HCEC 1CT (cell line): ENCODE results near the gene SETD3.

Source experiments
- DNase-seq: peaks from one replicate; pipeline ENCODE4 v3.0.0-alpha.2; 2017

SETD3 gene

DNA sequence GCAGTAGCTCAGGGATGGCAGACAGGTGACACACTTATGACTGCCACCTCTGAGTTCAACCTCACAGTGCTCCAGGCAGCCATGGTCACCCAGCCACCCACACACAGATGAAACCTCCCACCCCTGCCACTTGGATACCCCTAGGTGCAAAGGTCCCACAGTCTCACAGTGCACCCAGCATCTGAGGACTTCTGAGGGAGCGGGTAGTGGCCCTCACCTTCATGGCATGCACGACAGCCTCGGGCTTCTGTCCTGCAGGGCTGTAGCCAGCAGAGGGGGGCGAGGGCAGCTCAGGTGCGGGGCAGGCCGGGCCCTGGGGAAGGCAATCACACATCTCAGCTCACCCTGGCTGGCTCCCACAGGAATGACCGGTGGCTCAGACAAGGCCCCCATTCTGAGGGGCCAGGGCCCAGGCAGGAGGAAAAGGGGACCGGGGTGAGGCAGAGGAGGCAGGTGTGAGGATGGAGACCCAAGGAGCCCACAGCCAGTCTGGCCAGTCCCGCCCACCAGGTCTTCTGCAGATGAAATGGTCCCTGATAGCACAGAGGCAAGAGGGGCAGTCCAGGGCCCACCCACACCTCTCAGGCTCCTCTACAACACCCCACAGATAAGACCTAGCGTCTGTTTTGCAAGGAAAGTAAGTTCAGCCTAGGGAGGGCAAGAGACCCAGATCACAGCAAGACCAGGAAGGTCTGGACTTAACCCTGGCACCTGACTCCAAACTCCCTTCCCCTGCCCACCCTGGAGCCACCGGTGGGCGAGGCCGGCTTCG, 36.4 kb upstream of the SETD3 start:
- no peak for DNase-seq

DNA sequence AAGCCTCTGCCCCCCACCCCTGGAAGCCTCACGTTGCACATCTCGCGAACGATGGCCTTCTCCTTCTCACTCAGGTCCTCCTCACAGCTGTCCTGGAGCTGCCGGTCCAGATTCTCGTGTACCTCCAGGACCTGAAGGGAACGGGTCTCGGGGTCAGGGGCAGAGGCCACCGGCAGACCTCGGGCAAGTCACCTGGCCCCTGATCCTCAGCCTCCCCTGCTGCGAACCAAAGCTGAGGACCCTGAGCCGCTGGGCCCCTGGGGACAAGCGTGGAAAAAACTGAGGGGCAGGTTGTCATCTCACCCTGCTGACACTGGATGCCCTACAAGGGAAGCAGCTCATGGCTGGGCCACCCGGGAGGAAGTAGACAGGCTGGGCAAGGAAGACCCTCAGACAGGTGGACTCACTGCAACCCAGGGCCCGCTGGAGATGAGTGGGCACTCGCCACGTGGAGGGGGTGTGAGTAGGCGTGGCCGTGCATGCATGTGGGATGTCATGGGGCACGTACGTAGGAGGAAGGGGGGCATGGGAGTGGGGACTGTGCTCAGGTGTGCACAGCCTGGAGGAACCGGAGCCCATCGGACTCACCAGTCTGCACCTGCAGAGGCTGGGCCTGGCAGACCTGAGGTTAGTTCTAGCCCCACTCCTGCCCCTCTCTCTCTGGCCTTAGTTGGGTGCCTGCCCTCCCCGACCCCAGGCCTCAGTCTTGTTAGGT, 35.7 kb upstream of the SETD3 start:
- DNase-seq = no peak

DNA sequence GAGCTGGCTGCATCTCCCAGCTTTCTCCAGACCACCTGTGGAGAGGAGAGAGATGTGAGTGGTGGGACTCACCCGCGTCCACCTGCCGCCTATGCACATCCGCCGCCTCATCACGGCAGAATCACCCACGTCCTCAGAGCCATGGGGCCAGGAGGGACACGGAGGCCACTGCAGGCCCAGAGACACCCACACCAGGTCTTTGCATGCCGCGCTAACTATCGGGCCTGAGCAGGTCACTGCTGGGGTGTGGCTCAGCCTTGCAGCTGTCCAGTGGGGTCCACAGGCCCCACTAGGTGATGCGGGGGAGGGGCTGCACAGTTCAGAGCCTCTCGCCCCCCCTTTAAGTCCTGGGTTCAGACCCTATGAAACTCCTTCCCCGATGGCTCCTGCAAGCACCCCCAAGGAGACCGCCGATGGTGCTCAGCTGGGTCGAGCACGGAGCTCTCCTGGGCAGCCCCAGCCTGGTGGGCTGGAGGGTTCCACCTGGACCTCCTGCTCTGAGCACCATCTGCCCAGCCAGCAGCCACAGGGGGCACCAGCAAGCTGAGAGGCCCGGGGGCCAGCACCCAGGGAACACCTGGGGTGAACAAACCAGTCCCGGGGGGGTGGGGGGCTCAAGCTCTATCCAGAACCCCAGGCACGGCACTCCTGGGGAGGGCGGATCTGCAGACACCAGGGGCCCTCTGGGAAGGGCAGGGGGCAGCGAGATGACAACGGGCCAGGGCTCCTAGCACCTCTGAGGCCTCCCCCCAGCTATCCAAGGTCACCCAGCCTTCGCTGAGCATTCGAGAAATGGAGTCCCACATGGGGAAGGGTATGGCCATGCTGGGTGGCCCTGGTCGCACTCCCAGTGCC, 34.9 kb upstream of the SETD3 start:
- no peak for DNase-seq

DNA sequence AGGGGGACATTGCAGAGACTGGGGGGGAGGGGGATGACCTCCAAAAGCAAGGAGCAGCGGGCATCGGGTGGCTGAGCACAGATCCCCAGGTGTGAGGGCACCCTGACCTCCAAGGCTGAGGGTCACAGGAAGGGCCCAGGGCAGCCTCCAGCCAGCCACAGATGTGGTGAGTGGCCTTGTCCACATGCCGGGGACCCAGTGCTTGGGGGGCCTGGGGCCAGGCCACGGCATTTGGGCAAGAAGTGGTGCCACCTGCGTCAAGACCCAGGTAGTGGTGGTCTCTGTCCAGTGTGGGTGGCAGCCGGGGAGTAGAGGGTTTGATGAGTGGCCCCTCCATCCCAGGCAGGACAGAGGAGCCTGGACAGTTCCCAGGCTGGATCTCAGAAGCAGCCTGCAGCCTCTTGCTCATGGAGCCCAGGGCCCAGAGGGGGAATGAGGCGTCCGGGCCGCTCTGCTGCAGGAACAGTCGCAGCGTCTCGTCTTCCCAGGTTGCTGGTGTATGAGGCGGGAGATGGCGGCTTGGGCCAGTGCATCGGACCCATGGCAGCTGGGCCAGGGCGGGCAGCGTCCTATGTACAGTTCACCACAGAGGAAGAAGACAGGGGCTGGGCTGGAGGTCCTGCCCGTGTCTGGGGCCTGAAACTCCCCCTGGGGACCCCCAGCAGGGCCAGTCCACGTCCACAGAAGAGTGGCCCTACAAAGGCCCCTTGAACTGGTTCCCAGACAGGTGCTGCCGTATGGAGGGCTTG, 34.1 kb upstream of the SETD3 start:
- DNase-seq = no peak

DNA sequence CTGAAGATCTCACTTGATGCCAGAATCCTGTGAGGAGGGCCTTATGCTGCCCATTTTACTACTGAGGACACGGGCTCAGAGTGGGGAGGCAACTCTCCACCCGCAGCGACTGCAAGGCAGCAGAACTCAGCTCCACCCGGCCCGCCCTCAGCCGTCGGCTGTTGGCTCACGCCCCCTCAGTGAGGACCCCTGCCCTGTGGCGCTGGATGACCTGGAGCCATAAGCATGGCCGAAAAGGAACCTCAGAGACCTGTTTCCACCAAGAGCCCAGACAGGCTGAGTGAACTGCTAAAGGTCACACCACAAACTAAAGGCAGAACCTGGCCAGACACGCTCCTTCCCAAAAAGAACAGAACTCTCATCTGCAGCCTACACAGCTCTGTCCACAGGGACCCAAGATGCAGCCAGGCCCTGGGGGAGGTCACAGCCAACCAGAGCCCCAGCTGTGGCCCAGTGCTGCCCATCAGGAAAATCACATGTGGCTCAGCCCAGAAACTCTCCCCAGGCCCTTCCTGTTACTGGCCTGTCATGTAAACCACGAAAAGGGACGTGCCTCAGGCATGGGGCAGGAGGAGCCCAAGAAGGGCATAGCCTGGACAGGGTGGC, 33.4 kb upstream of the SETD3 start:
- DNase-seq = no peak

DNA sequence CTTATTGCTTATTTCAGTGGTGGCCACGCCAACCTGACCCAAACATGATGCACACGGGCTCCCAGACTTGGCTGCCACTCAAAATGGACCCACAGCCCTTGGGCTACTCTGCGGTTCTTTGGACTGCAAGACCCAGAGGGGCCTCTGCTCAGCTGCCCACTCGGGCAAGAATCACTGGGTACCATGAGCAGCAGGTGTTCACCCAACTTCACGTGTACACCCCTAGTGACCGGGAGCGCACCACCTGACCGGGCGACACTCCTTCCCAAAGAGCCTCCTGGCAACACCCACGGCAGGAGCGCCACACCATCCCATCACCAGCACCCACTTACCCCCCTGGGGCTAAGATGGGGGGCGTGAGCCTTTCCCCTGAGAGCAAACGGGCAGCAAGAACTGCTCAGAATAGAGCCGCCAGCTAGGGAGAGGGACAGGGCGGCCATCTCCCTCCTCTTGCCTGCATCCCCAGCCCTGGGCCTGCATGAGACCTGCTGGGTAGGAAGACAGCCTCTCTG, 32.6 kb upstream of the SETD3 start:
- no peak for DNase-seq

DNA sequence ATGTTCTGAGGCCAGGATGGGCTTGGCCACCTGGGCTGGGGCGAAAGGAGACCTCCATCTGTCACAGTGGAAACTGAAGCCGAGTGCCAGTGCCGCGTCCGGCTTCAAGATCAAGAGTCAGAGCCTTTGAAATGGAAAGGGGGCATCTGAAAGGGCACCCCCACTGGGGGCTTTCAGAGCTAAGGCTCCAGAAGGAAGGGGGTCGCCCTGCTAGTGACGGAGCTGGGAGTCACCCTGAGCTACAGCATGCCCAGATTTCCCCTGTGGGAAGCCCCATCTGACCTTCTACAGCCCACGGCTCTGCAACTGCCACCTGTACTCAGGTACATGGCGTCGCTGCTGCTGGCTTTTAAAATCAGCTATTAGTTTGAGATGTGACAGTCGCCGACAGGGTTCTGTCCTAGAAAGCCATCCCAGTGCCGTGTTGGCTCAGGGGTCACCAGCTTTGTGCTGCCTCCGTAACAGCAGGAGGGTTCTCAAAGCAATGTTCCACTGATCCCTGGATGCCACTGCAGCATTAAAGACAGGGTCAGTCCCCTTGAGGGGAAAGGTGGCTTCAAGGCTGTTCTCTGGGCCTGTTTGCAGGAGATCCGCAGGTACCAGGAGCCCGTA, 32.0 kb upstream of the SETD3 start:
- DNase-seq = no peak

DNA sequence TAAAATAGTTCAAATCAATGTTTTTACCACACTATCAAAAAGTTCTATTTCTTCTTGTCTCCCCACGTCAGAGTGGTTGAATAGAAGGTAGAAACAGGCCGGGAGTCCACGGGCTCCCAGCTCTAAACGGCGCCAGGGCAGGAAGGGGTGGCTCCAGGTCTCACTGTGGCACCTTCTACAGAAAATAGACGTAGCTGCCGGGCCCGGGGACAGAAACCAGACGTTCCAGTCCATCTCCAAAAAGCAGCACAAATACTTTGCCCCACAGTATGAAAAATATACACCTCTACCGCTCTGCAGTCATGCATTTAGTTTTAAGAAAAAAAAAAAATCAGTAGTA, 31.4 kb upstream of the SETD3 start:
- DNase-seq = no peak

DNA sequence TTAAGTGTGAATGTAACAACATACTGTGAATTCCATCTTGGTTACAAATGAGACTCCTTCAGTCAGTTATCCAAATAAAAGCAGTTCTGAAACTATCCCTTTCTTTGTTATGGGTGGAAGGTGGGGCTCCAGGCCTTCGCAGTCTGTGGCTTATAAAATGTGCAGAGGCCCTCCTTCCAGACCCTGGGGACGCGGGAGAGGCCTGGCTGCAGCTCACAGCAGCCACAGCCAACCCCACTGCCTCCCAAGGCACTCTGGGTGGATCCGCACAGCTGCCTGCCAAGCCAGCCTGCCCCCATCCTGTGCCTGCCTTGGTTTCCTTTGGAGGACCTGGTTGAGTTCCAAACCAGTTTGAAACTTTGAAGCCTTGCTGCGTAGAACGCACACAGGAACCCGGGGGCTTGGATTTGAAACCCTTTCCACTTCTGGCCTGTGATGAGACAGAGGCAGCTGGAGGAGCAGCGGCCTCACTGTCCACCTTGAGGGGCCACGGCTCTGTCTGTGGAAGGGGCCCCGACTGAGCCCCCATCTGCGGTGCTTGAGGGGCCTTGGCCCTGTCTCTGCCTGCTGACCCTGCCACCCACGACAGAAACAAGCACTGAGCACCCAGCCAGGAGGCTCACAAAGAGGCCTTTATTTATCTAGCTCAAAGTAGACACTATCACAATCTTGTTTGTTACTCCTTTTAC, 30.9 kb upstream of the SETD3 start:
- DNase-seq = no peak

DNA sequence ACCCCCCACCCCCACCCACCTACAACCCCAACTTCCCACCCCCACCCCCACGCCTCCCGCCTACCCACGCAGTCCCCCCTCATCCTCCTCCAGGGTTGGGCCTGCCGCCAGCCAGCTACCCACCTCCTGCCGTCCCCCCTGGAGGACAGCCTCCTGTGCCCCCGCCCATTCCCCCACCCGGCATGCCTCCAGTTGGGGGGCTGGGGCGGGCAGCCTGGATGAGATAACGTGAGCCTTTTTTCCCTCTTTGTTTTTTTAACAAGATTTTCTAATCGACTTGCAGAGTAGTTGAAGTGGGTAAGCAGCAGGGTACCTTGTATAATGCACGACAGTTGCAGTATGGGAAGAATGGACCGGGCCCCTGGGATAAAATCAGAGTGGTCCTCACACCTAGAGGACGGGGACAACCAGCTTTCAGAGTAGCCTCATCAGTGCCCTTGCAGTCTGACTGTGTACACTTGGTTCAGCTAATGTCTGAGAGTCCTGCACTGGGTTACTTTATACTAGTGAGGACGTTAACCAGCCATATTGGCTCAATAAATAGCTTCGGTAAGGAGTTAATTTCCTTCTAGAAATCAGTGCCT, 30.0 kb upstream of the SETD3 start:
- DNase-seq = no peak

DNA sequence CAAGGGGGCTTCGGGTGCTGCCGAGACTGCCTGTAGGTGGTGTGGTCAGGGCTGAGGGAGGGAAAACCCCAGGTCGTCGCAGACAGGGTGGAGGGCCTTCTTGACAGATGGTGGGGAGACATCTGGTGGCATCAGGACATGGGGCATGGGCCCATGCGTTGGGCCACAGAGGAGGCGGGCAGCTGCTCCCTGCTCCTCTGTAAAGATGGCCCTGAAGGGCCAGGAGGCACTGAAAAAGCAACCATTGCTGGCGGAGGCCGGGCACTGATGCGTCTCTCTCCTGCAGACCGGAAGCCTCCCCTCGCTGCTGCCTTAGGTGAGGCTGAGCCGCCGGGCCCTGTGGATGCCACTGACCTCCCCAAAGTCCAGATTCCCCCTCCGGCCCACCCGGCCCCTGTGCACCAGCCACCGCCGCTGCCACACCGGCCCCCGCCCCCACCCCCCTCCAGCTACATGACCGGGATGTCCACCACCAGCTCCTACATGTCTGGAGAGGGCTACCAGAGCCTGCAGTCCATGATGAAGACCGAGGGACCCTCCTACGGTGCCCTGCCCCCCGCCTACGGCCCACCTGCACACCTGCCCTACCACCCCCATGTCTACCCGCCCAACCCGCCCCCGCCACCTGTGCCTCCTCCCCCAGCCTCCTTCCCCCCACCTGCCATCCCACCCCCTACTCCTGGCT, 29.4 kb upstream of the SETD3 start:
- DNase-seq = no peak

DNA sequence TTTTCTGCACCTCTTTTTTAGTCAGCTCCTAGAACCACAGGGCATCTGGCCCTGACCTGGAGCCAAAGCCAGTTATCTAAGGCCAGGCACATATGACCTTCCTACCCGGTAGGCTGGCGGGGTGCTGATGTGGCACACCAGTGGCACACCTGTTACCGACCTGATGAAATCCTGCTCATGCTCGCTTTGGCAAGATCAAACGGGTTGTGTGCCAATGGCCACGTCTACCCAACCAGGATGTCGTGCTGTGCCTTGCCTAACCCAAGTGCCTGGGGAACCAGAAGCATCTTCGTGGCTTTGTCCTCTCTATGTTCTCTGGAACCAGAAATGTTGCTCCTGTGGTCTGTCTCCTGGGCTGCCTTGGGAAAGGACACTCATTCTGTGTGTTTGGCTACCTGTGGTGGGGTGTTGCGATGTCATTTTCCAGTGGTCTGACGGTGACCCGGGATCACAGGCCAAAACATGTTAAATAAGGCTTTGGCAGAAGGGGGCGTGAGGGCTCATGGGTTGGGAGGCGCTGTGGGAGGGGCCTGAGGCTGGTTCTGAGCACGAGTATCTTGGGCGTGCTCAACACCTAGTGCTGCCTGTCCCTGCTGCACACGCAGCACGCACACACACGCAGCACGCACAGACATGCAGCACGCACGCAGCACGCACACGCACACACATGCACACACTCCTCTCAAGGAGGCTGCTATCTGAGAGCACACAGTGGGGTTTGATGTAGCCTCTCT, 28.4 kb upstream of the SETD3 start:
- DNase-seq = no peak

DNA sequence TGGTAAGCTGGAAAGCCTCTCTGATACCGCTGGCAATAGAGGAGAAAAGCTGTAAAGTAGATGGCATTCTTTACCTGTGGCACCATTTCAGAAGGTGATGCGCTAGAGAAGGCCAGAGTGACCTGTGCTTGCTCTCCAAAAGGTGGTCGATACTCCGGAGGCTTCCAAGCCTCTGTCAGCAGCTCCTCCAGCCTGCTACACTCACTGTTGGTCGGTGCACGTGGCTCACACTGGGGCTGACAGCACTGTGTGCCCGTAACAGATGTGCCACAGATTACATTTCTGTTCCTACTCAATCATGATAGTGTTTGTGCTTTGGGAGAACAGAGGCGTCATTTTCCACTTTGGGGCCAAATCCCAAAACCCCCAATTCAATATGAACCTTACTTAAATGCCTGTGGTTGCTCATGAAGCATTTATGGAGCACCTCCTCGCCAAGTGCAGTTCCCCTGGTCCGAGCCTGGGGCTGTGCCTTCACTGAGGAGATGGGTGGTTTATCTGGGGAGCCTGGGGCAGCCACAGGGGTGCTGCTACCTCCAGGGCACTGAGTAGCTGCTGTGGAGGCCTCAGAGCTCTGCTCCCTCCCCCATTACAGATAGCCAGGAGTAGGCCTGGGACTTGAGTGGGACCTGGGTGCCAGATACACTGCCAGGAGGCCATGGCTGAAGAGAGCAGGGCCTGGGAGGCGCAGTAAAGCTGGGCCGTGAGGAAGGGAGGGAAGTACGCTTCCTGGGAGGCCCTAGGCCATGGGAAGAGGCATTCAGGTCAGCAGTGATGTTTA, 27.4 kb upstream of the SETD3 start:
- DNase-seq = no peak

DNA sequence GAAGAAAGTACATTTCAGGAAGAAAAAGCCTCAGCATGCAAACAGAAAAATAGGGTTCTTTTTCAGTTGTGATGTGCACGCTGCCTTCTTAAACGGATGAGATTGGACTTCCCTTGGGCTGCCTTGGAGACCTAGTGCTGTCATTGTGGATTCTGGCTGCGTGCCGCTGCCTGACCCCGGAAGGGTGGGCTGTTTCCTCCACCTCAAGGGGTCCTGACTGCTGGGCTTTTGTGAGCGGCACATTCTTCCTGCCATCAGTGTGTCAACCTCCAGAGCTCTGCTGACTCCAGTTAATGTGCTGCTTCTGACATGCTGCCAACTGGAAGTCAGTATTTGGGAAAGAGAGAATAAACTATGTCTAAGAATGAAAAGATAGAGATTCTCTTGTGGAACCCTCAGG, 25.6 kb upstream of the SETD3 start:
- DNase-seq = no peak

DNA sequence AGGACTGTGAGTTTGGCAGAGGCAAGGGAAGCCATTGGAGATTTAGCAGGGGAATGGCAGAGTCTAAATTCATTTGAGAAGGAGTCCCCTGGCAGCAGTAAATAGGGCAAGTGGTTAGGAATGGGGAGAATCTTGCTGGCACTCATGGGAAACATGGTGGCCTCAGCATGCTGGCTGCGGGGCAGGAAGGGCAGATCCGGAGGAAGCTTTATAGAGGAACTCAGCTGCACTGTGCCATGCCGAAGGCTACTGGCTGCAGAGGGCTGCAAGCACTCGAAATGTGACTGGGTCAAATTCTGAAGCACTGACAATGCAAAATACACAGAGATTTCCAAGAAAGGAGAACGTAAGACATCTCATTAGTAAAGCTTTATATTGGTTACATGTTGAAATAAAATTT, 24.4 kb upstream of the SETD3 start:
- DNase-seq = no peak

DNA sequence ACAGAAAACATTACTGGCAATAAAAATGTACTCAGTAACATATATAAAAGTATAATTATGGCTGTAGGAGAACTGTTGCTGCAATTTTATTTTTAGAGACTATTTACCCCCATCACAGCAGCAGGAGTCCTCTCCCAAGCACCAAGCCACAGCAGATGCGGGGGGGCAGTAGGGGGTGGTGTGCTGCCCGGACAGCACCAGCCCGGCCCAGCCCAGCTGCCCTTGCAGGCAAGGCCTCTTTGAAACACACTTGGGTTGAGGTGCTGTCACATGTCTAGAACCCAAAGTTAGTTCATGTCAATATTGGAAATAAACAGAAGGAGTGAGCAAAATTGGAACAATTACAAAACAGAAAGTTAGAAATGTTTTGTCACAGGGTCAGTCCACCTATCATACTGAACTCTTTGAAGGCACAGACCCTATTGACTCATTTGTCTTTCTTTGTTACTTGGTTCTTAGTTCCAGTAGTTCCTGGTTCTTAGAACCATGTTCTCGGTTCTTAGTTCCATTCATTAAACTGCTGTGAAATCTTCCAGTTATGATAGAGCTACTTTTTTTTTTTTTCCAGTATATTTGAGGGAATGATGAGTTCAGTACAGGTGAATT, 23.3 kb upstream of the SETD3 start:
- no peak for DNase-seq

DNA sequence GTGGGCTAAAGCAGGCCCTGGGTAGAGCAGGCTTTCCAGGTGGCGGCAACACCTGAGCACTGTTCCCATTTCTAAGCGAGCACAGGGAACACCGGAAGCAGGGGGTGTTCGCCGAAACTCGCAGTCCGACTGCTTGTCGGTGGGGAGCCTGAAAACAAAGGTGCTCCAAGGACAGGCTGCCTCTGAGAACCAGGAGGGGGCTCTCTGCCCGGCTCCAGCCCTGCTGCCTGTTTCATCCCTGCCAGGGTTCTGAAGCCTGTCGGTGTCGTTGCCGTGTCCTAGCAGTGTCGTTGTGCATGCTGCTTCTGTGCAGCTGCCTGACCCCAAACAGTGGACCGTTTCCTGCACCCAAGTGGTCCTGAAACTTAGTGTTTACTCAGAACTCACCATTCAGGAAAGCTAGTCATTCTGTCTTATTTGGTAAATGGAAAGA, 22.3 kb upstream of the SETD3 start:
- no peak for DNase-seq

DNA sequence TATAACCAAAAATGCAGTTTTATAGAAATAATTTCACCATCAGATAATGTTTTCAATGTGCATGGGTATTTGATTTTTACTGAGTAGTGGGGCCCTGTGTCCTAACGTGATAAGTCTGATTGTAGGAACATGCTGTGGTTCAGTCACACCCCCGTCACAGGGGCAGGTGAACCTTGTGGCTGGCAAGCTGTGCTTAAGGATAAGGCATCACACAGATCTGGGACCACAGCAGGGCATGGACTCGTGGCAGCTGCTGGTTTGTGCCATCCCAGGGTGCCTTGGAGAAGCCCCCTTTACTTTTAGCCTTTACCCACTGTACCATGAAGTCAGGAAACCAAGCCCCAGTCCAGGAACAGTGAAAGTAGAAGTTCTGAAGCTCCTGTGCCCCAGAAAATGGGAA, 17.2 kb upstream of the SETD3 start:
- no peak for DNase-seq
